GM04504 (cell line): Measurements from ENCODE around the gene TNFSF10.

ENCODE experiments used
- DNase-seq: peaks from one replicate; pipeline ENCODE4 v3.0.0-alpha.2; 2012; ENCODE audit warnings: low read depth

The TNFSF10 gene

DNA sequence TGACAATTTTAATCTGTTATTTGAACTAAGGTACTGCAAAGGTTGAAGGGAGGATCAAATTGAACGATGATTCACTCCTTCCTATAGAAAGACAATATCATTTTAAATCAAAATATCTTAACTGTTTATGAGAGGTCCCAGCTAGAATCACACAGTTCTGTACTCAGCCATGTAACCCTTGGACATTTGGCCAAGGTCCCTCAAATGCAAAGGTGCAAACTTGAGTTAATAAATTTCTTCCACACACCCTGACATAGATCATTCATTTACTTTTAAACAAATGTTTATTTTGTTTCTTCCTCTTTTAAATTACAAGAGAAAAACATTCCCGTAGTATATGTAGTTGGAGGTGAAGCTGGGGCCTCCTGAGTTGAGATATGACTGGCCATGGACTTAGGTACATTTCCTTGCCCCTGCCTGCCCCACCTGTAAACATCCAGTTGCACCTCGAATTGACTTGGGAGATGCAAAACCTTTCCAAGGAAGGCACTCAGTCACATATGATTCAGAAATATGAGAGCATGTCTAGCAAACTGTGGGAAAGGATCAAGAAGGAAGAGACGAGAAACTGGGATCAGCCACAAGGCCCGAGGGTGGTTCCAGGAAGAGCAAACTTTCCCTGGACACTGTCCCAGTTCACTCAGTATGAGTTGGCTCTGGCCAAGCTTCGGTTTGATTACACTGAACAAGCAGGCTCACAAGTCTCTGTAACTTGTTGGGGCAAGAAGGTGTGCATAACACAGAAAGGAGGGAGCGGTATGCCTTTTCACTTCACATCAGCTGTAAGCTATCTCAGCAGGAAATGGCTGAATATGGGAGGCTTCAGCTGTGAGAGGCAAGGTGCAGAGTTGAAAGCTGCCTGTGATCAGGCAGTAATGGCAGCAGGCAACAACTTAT lies 6.7 kb downstream of the TNFSF10 start:
- peak; percentile 63 for DNase-seq

DNA sequence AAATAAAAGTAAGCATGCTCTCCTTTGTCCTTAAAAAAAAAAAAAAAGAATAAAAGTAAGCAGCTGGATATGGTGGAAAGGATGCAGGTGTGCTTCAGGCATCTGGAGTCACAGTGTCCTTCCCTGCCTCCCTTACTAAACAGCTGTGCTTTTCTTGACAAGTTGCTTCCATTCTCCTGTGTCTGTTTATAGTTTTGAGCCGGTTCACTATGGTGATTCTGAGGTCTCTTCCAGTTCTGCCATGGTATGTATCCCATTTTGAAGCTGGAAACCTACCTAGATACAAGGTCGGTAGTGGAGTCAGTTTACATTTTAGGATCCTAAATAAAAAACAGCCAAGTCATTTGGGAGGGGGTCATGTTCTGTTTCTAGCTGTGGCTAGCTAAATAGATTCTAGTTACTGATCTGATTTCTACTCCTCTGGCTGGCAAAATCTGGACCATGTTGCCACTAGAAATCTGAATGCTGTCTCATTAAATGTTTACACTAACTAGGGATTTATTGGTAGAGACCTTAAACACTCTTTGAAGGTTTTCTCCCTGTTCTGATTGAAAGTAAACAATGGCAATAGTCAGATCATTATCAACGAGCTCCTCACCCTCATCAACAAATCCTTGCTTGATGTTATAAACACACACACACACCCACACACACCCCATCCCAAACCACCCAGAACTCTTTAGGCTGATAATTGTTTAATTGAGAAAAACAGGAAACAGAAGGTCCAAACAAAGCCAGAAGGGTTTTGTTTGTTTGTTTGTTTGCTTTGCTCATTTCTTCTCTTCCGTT lies 7.9 kb downstream of the TNFSF10 start:
- no peak for DNase-seq

DNA sequence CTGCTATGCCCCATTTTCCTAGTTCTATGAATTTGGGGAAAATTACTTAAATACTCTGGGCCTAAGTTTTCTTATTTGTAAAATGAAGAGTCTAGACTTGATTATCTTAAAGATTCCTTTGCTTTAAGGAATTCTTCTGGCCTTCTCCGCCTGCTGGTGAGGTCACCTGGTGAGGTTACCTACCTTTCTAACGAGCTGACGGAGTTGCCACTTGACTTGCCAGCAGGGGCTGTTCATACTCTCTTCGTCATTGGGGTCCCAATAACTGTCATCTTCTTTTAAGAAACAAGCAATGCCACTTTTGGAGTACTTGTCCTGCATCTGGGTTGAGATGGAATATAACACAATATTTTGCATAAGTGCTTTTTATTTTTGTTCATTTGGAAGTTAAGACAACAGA lies 8.6 kb downstream of the TNFSF10 start:
- no peak for DNase-seq

DNA sequence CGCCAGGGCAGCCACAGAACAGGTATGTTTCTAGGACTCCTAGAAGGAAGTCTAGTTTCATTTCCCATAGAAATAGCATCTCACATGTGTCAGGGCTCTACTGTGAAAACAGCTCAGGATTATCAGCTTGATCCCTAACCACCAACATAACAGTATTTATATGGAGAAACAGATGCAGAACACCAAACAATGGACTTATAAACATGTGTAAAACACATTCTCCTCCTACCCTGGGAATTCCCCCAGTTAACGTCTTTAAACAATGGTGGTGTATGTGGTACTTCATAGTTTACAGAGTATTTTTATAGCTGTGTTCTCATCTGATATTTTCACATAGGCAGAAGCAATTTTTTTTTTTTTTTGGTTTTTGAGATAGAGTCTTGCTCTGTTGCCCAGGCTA lies 9.7 kb downstream of the TNFSF10 start:
- no peak for DNase-seq

DNA sequence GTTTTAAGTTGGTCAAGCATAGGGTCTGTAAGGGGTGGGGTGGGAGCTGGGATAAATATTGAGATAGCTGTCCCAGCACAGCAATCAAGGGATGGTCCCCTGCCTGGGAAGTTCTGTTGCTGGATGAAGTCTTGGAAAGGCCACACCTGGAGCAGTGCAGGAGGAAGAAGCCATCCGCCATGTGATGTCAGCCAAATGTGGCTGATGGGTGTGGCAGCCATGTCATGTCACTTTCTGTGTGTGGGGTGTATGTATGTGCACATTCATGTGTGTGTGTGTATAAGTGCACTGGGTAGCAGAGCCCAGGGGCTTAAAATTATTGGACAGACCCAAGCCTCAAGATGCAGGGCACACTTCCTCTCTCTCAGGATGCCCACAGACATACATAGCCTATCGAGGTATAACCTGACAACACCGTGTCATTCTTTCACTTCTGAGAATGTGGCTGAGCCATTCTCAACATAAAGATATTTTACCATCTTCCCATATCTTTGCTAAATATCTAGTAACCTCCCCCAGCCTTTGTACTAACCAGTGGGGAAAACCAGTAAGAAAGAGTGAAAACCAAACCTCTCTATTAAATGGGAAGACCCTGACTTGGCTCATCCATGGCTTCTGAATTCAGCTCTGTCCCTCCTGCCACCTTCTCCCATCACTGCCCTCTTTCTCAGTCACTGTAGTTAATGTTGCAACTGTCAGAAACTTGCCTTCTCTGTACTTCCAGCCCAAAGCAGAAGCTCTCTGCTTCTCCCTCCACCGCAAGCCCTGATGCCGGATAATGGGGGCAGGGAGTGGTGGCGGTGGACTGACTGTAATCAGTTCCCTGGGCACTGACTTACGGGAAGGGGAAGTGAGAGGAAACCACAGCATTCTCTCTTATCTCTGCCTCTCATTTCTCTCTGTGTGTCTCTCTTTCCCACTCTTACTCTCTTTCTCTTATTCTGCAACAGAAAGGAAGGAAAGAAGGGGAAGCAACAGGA lies 11.2 kb downstream of the TNFSF10 start:
- no peak for DNase-seq

DNA sequence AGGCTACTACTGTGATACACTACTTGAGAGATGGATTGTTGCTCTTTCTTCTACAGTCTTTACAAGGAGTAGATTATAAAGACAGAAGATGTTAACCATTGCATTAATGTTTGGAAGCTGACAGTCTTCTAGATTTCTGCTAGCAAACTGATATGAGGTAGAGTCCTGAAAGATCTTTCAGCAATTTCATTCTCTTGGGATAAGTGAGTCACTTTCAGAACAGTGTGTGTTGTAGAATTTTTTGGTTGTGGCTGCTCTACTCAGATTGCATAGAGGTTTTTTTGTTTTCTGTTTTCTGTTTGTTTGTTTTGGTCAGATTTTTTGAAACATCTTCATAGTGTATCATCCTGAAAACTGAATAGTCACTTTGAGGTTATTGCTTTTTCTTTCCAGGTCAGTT lies 17.1 kb downstream of the TNFSF10 start:
- DNase-seq = no peak

DNA sequence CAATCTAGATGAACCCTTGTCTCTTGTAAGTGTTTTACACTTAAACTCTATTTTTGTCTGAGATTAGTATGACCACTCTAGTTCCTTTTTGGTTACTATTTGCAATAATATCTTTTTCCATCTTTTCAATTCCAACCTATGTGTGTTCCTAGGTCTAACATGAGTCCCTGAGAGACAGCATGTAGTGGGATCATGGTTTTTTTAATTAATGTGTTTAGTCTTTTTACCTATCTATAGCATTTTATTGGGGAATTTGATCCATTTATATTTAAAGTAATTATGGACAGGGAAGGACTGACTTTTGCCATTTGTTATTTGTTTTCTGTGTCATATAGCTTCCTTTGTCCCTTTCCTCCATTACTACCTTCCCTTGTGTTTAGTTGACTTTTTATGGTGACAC lies 21.7 kb downstream of the TNFSF10 start:
- no peak for DNase-seq

DNA sequence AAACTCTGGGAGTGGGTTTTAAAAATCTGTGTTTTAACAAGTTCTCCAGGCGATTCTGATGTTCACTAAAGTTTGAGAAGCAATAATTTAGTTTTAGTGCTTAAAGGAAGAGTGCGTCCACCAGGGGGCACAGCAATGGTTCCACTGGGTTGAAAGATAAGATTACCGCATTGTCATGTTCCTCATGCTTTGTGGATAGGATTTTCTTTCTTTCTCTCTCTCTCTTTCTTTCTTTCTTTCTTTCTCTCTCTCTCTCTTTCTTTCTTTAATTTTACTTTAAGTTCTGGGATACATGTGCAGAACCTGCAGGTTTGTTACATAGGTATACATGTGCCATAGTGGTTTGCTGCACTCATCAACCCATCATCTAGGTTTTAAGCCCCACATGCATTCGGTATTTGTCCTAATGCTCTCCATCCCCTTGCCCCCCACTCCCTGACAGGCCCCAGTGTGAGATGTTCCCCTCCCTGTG lies 33.0 kb downstream of the TNFSF10 start:
- DNase-seq = peak; percentile 42

DNA sequence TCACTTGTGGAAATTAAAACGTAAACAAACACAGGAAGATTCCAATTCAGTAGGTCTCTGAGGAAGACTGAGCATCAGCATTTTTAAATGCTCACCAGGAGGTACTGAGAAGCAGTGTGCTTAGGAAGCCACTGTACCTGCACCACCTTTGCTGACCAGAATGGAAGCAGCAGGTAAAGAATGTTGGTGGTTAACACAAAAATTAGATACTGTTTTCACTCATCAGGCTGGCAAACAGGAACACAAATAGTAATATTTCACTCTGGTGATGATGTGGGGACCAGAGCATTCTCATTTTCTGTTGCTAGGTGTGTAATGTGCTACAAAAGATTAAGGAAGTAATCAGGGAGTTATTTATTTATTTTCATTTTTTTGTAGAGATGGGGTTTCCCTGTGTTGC lies 45.1 kb downstream of the TNFSF10 start:
- DNase-seq = no peak

DNA sequence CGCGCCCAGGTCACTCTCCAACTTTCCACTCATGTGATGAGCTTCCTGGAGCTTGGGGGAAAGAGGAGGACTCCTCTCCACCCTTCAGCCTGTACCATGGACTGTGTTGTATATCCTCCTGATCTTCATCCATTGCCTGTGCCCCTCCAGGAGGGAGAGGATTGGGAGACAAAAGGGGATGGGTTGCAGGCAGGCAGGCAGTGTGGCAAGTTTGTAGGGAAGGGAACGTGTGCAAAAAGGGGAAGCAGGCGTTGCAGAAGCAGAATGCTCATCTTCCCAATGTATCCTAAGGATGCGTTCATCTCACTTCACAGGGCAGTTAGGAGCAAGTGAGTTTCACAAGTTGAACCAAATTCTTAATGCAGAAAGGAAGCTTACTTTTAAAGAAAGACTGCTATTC lies 46.9 kb downstream of the TNFSF10 start:
- DNase-seq = no peak

DNA sequence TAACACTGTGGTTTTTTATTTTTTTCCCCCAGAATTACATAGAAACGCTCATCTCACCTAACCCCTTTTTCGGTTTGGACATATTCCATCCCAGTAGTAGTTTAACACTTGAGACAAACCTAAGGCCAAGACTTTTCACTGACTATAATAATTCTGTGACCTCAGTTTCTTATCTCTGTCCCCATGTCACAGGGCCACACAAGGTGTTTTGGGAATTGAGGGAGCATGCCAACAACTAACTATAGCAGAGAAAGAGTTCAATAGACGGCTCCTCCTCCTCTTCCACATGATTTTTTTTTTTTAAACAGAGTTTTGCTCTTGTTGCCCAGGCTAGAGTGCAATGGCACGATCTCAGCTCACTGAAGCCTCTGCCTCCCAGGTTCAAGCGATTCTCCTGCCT lies 47.5 kb downstream of the TNFSF10 start:
- DNase-seq = no peak

DNA sequence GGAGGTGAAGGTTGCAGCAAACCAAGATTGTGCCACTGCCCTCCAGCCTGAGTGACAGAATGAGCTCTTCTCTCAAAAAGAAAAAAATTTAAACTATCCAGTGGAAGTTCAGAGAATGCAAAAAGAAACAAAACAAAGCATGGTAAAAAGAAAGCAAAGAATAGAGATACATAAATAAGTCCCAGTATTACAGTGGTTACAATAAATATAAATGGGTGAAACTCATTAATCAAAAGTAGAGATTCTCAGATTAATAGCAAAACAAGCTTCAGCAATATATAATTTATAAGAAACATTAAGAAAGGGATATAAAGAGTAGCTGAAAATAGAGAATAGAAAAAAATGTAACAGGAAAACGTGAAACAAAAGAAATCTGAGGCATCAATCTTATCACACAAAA lies 51.3 kb downstream of the TNFSF10 start:
- no peak for DNase-seq

DNA sequence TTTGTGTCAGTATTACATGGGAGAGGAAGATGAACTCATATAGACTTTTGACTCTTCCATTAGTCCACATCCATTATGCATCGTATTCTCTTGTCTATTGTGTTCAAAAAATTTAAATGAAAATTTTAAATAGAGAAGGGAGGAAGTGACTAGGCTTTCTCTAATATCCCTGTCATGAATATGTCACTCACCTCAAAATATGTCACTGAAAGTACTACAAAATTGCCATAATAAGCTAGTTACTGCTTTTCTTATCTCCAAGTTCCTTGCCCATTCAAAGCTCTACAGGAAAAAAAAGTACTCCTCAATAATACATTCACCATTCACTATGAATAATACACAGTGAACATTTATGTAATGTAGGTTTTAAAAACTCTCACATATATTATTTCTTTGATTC lies 52.6 kb downstream of the TNFSF10 start:
- no peak for DNase-seq

DNA sequence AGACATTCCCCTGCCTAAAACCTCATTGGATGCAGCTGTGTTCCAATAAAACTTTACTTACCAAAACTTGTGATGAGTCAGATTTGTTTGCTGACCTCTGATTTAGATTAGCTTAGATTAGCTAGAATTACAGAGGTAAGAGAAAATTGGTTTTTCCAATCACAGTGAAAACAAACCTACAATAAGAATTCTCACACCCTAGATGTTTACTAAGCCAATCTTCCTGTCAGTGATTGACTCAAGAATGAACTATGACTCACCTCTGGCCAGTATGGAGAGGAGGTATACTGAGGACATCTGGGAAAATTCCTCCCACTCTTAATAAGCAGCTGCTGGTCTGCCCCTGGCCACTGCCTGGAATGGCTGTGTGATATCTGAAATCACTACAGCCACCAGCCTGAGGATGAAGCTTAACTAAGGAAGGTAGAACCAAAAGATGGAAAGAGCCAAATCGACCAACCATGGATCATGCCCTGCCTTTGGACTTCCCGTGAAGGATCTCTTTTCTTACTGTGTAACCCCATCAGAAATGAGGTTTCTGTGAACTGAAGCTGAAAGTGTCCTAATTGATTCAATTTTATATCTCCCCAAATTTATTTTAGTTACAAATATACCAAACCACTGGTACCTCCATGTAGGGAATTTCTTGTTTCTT lies 55.9 kb downstream of the TNFSF10 start:
- DNase-seq = no peak

DNA sequence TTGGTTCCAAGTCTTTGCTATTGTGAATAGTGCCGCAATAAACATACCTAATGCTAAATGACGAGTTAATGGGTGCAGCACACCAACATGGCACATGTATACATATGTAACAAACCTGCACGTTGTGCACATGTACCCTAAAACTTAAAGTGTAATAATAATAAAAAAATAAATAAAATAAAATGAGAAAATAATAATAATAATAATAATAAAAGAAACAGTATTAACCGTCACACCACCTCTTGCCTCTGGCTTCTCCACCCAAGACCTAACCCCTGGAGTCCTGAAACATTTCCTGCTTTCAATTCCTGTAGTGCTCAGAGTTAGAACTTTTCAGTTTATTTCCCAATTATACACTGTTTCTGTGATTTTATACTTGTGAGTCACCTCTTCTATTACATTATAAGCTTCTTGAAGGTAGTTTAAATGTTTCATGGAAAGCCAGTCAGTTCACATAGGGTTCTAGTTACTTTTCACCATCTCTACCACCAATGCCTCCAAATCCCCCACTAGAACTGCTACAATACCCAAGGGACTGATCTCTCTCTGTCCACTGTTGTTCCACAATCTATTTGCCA lies 56.6 kb downstream of the TNFSF10 start:
- no peak for DNase-seq

DNA sequence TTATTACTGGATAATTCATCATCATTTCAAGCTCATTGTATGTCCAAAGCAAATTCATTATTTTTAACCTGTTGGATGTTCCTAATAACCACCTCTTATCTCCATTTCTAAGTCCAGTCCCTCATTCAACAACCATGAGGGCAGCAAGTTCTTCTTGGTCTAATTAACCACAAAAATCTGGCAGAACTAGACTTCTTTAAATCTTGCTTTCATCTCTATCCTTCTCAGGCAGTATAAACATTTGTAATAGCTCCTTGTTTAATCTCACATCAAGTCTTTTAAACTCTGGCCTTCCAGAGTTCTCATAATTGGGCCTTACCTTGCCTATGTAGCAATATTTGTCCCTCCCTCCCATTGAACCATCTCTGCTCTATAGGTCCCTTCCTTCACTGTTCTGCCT lies 57.9 kb downstream of the TNFSF10 start:
- DNase-seq = no peak

DNA sequence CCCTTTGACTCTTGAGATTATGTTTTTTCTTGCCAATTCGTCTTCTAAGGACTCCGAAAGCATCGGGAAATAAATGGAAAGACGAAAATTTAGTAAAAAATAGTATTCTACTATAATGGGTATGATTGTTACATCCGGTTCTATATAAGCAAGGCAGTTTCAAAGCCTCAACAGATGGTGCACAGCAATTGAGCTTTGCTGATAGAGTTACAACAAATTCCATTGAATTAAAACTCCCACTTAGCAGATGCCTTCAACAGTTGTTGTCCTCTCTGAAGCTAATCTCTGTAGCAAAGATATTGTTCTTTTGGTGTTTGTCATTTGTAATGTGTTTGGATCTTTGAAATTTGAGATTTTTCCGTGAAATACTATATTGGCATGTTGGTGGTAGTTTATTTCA lies 58.9 kb downstream of the TNFSF10 start:
- DNase-seq = no peak

DNA sequence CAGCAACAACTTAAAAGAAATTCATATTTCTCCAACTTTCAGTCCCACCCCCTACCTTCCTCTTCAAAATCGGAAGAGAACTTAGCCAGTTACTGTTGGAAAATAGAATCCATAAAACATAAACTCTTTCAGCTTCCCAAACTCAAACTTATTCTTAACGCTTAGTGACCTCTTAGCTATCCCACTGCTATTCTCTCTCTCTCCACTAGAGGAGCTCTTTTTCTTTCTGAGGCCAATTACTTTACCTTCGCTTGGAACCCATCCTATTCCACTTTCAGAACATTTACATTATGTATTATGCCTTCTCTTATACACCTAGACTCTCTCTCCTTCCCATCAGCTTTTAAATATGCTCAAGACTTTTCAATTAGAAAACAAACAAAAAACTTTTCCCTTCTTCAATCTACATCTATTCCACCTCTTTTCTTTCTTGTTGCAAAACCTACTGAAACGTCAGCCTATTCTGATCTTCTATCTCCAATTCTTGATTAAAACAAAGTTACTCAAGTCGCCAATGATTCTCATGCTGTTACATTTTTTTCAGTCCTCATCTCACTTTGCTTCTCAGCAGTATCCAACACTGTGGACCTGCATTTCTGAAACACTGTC lies 61.6 kb downstream of the TNFSF10 start:
- DNase-seq = no peak

DNA sequence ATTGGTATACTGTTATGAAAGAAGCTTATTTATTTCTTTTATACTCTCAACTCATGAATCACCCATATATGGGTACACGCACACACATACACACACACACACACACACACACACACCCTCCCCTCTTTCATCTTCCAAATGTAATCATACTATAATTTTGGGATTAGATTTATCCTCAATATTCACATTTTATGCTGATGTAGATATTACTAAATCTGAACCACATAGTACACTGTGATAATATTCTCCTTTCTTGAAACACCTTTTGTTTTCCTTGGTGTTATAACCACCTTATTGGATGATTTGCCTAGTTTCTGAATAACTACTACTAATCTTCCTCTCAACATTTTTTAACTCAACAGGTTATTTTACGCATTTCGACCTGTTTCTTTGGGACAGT lies 66.8 kb downstream of the TNFSF10 start:
- no peak for DNase-seq
